B cell (primary cell): Measurements from ENCODE around the gene DSP. TPM values are rescaled to one million over a fixed set of nuclear protein-coding genes. Genes with fewer than 3 reads are reported as not detected.

Source experiments
- ATAC-seq: fragments of 200-7000 bp; cut with Tn5 transposase; one replicate; pipeline ENCODE4 v1.10.0; 2021; ENCODE audit warnings: low read depth, mild to moderate bottlenecking, moderate number of reproducible peaks, moderate library complexity
- CTCF ChIA-PET: fragments of 350-600 bp; sonication (Branson Sonifier 250); formaldehyde crosslinking; loops from one replicate; lab custom pipeline; 2021; ENCODE audit warnings: antibody characterized with exemption, inconsistent platforms; lab: Charles Lee
- POLR2A ChIA-PET: fragments of 350-600 bp; sonication (Branson Sonifier 250); formaldehyde crosslinking; loops from one replicate; lab custom pipeline; 2021; ENCODE audit warnings: antibody characterized with exemption; lab: Charles Lee
- DNase-seq: peaks from one replicate; pipeline ENCODE4 v3.0.0; 2013
- H2AFZ ChIP-seq: 2 replicates; pipeline ENCODE4 v1.6.1; 2012; ENCODE audit warnings: mild to moderate bottlenecking, low read depth, low read length; ENCODE audit not compliant: insufficient read depth, poor library complexity, severe bottlenecking
- H3K27ac ChIP-seq, 2 donors: 1 replicate in 1 of 2; 2 replicates in 1 of 2; pipeline ENCODE4 v1.5.1; 2012 to 2013; ENCODE audit warnings: low read length in 2 of 2, mild to moderate bottlenecking in 2 of 2, moderate library complexity in 1 of 2
- H3K27me3 ChIP-seq, 4 experiments: fragments of 200-600 bp in 1 of 4; sonication (generic) in 1 of 4; replicated peaks in 1 of 4; 1 replicate in 2 of 4; 2 replicates in 2 of 4; pipeline versions ENCODE4 v1.6.1 to v1.7.0; 2013 to 2016; ENCODE audit warnings: low read length in 3 of 4, mild to moderate bottlenecking in 2 of 4, mixed read lengths in 1 of 4, moderate library complexity in 1 of 4; ENCODE audit not compliant: insufficient read depth in 4 of 4, control insufficient read depth in 3 of 4; ENCODE audit errors: control extremely low read depth in 1 of 4
- H3K36me3 ChIP-seq, 2 experiments: replicated peaks in 1 of 2; 1 replicate in 1 of 2; 2 replicates in 1 of 2; pipeline versions ENCODE4 v1.6.1 to v1.7.1; 2013; ENCODE audit warnings: low read length in 1 of 2; ENCODE audit not compliant: insufficient read depth in 2 of 2, control insufficient read depth in 1 of 2; ENCODE audit errors: control extremely low read depth in 1 of 2, extremely low read depth in 1 of 2
- H3K4me1 ChIP-seq, 2 donors: fragments of 200-600 bp in 1 of 2; sonication (generic) in 1 of 2; 1 replicate in 1 of 2; 2 replicates in 1 of 2; pipeline versions ENCODE4 v1.5.1 to v1.6.1; 2013 to 2017; ENCODE audit warnings: low read length in 2 of 2; ENCODE audit not compliant: control insufficient read depth in 2 of 2, insufficient read depth in 2 of 2
- H3K4me2 ChIP-seq: replicated peaks from 2 replicates; pipeline ENCODE3; 2012; ENCODE audit warnings: mild to moderate bottlenecking, low read depth, low read length; ENCODE audit not compliant: poor library complexity, severe bottlenecking
- H3K4me3 ChIP-seq, 5 experiments: fragments of 200-600 bp in 1 of 5; sonication (generic) in 1 of 5; 1 replicate in 3 of 5; 2 replicates in 2 of 5; pipeline versions ENCODE4 v1.5.1 to v1.7.0; 2011 to 2016; ENCODE audit warnings: low read length in 4 of 5, mild to moderate bottlenecking in 4 of 5, low read depth in 2 of 5, control low read depth in 1 of 5, moderate library complexity in 1 of 5; ENCODE audit not compliant: insufficient read depth in 1 of 5; ENCODE audit errors: control extremely low read depth in 1 of 5, extremely low read depth in 1 of 5
- H3K79me2 ChIP-seq: fragments of 200-600 bp; sonication (generic); one replicate; pipeline ENCODE4 v1.6.0; 2016; ENCODE audit warnings: low read length; ENCODE audit not compliant: control insufficient read depth, insufficient read depth
- H3K9ac ChIP-seq: fragments of 200-600 bp; sonication (generic); 2 replicates; pipeline ENCODE4 v1.6.1; 2017; ENCODE audit warnings: mild to moderate bottlenecking, low read length, moderate library complexity
- H3K9me3 ChIP-seq, 3 donors: one replicate each; pipeline versions ENCODE4 v1.6.1 to v1.7.1; 2013; ENCODE audit warnings: low read length in 2 of 3; ENCODE audit not compliant: control insufficient read depth in 2 of 3, insufficient read depth in 1 of 3; ENCODE audit errors: control extremely low read depth in 1 of 3
- H4K20me1 ChIP-seq: 2 replicates; pipeline ENCODE4 v1.6.0; 2012; ENCODE audit warnings: mild to moderate bottlenecking, low read length; ENCODE audit not compliant: insufficient read depth, control insufficient read depth, poor library complexity, severe bottlenecking
- H3K27ac Mint-ChIP-seq: one replicate; pipeline ENCODE4 v1.8.0; 2021; ENCODE audit warnings: mixed read lengths
- H3K27me3 Mint-ChIP-seq: one replicate; pipeline ENCODE4 v1.8.0; 2021; ENCODE audit warnings: mixed read lengths
- H3K4me1 Mint-ChIP-seq: one replicate; pipeline ENCODE4 v1.8.0; 2021; ENCODE audit warnings: mixed read lengths
- H3K4me3 Mint-ChIP-seq: one replicate; pipeline ENCODE4 v1.8.0; 2021; ENCODE audit warnings: mixed read lengths
- H3K9me3 Mint-ChIP-seq: one replicate; pipeline ENCODE4 v1.8.0; 2022; ENCODE audit warnings: mixed read lengths; ENCODE audit not compliant: insufficient read depth
- CTCF ChIP-seq: fragments of 200-600 bp; IDR thresholded peaks from one replicate; pipeline ENCODE4 v1.8.0; 2022; ENCODE audit warnings: antibody characterized with exemption, mild to moderate bottlenecking
- EZH2 ChIP-seq: IDR thresholded peaks from 2 replicates; pipeline ENCODE4 v1.6.1; 2012; ENCODE audit warnings: borderline replicate concordance, low read depth, mild to moderate bottlenecking, moderate library complexity, low read length; ENCODE audit not compliant: insufficient read depth, poor library complexity, severe bottlenecking
- WGBS: methylation state at CpG from one replicate; pipeline ENCODE4 v1.1.5; 2013; ENCODE audit warnings: missing lambda C conversion rate; ENCODE audit not compliant: insufficient coverage; 5-methylcytosine and 5-hydroxymethylcytosine counted together
- intact Hi-C: fragments of 100-400 bp; cut with micrococcal nuclease; formaldehyde crosslinking; loops from one replicate; pipeline ENCODE4 v1.10.0; 2022
- polyA plus RNA-seq: library from polyadenylated mRNA; depleted of rRNA; stranded (reverse); fragments of >200 nt; gene quantifications from 2 replicates; pipeline ENCODE4 v1.2.3, GENCODE V29; 2012
- total RNA-seq, 2 donors: library from RNA; stranded (reverse); fragments of 120-200 nt in 1 of 2; gene quantifications; 1 replicate in 1 of 2; 2 replicates in 1 of 2; pipeline versions ENCODE4 v1.2.3 to v1.2.4, GENCODE V29; 2013 to 2022

Gene DSP
- total and polyA plus RNA-seq, 2 donors (not counting 1 experiment from before 2014, with no cell fraction given) = not detected

GRCh38 chr6:7504041-7504440 lies 37.4 kb upstream of the DSP start:
- no peaks in the 10 kb centered on the region for H3K9me3 ChIP-seq
- no peak overlapping the region for H3K4me3 ChIP-seq
- TF ChIP-seq CTCF = no peak
- DNase-seq = no peak
- peaks cover 8% of the 10 kb centered on the region for H3K4me1 Mint-ChIP-seq
- H2AFZ ChIP-seq = no peak overlapping the region
- ATAC-seq = no peak
- WGBS = 83% methylated on average over 3 of the region's 6 CpGs
- H3K36me3 ChIP-seq = no peaks in the 10 kb centered on the region
- no peak overlapping the region for H3K27ac ChIP-seq
- no peak overlapping the region for H3K27ac Mint-ChIP-seq
- intact Hi-C loops = no loop called here
- H4K20me1 ChIP-seq = no peaks in the 10 kb centered on the region
- H3K9ac ChIP-seq = no peak overlapping the region
- H3K79me2 ChIP-seq = no peaks in the 10 kb centered on the region
- peaks cover 0 to 6% of the 10 kb centered on the region in 2 donors for H3K4me1 ChIP-seq
- peaks cover 0 to 6% (median 0%) of the 10 kb centered on the region in 4 experiments for H3K27me3 ChIP-seq
- H3K4me3 Mint-ChIP-seq = no peak overlapping the region
- ChIA-PET POLR2A (no interaction called here), CTCF (no interaction called here)
- no peaks in the 10 kb centered on the region for H3K9me3 Mint-ChIP-seq
- peaks cover 23% of the 10 kb centered on the region for H3K27me3 Mint-ChIP-seq
- H3K4me2 ChIP-seq = no peak overlapping the region

GRCh38 chr6:7505189-7505699 lies 36.2 kb upstream of the DSP start:
- DNase-seq (no peak), ATAC-seq (no peak)
- Mint-ChIP-seq H3K9me3 (no peaks in the 10 kb centered on the region), H3K4me3 (no peak overlapping the region), H3K27ac (no peak overlapping the region), H3K27me3 (peaks cover 19% of the 10 kb centered on the region), H3K4me1 (peaks cover 8% of the 10 kb centered on the region)
- Histone ChIP-seq H3K4me1 (peaks cover 0 to 6% of the 10 kb centered on the region in 2 donors), H3K79me2 (no peaks in the 10 kb centered on the region), H3K27me3 (peaks cover 0 to under 1% (median 0%) of the 10 kb centered on the region in 4 experiments), H3K27ac (no peak overlapping the region), H3K4me3 (no peak overlapping the region), H3K36me3 (no peaks in the 10 kb centered on the region), H2AFZ (no peak overlapping the region), H3K4me2 (no peak overlapping the region), H4K20me1 (no peaks in the 10 kb centered on the region), H3K9me3 (no peaks in the 10 kb centered on the region), H3K9ac (no peak overlapping the region)
- ChIA-PET POLR2A (no interaction called here), CTCF (no interaction called here)
- TF ChIP-seq EZH2 (no peak), CTCF (no peak)
- 46% methylated on average over 8 of the region's 10 CpGs for WGBS
- intact Hi-C loops = no loop called here
